ENCODE measurements around the gene PTGDS. TPM values are rescaled to one million over a fixed set of nuclear protein-coding genes. Genes with fewer than 3 reads are reported as not detected.

PTGDS gene
- total RNA-seq, 2 experiments from 2014 or later = 7.5 to 7.8 TPM

Other genes with a start within 250 kb of the PTGDS start
- under 1 TPM; 0.14 to 0.38 TPM for gene LCN10, start 234.6 kb upstream of the PTGDS start, total RNA-seq
- not detected for gene LCN6, start 229.0 kb upstream of the PTGDS start, total RNA-seq
- gene LCN8, start 219.3 kb upstream of the PTGDS start, total RNA-seq = not detected
- not detected for gene LCN15, start 213.0 kb upstream of the PTGDS start, total RNA-seq
- 10 to 100 TPM; 14.5 to 16.6 TPM for gene TMEM141, start 186.2 kb upstream of the PTGDS start, total RNA-seq
- 1 to 10 TPM; 1.3 to 1.4 TPM for gene CCDC183, start 181.2 kb upstream of the PTGDS start, total RNA-seq
- 10 to 100 TPM; 53.3 to 55.5 TPM for gene RABL6, start 169.6 kb upstream of the PTGDS start, total RNA-seq
- 1 to 10 TPM; 1.7 to 2.1 TPM for gene AJM1, start 135.0 kb upstream of the PTGDS start, total RNA-seq
- gene PHPT1, start 128.1 kb upstream of the PTGDS start, total RNA-seq = 10 to 100 TPM; 15.7 to 17.1 TPM
- gene MAMDC4, start 125.2 kb upstream of the PTGDS start, total RNA-seq = 1 to 10 TPM; 2.4 to 3.4 TPM
- gene EDF1, start 111.2 kb upstream of the PTGDS start, total RNA-seq = 100 to 1,000 TPM; 198 to 200 TPM
- gene TRAF2, start 91.0 kb upstream of the PTGDS start, total RNA-seq = 10 to 100 TPM in 1 of 2 experiments, 1 to 10 TPM in 1; 7.1 to 11.8 TPM
- 10 to 100 TPM; 38.4 to 39.5 TPM for gene FBXW5, start 32.8 kb upstream of the PTGDS start, total RNA-seq
- gene C8G, start 32.3 kb upstream of the PTGDS start, total RNA-seq = not detected
- 1 to 10 TPM; 1.0 to 2.4 TPM for gene LCN12, start 25.2 kb upstream of the PTGDS start, total RNA-seq
- gene LCNL1, start 5.5 kb downstream of the PTGDS start, total RNA-seq = under 1 TPM; 0.30 to 0.58 TPM
- 100 to 1,000 TPM; 101 to 111 TPM for gene PAXX, start 14.9 kb downstream of the PTGDS start, total RNA-seq
- 1 to 10 TPM; 7.6 to 8.8 TPM for gene CLIC3, start 19.1 kb downstream of the PTGDS start, total RNA-seq
- gene ABCA2, start 50.7 kb downstream of the PTGDS start, total RNA-seq = 10 to 100 TPM; 87.5 to 93.0 TPM
- gene FUT7, start 54.6 kb downstream of the PTGDS start, total RNA-seq = under 1 TPM; 0.42 to 0.65 TPM
- gene NPDC1, start 68.7 kb downstream of the PTGDS start, total RNA-seq = 10 to 100 TPM; 29.7 to 29.8 TPM
- gene ENTPD2, start 76.6 kb downstream of the PTGDS start, total RNA-seq = not detected
- under 1 TPM; 0.38 to 0.47 TPM for gene SAPCD2, start 93.1 kb downstream of the PTGDS start, total RNA-seq
- 10 to 100 TPM; 14.1 to 18.7 TPM for gene UAP1L1, start 100.0 kb downstream of the PTGDS start, total RNA-seq
- 10 to 100 TPM; 60.3 to 62.9 TPM for gene MAN1B1, start 109.5 kb downstream of the PTGDS start, total RNA-seq
- gene DPP7, start 137.2 kb downstream of the PTGDS start, total RNA-seq = 100 to 1,000 TPM; 311 to 325 TPM
- not detected for gene GRIN1, start 161.7 kb downstream of the PTGDS start, total RNA-seq
- not detected for gene LRRC26, start 192.5 kb downstream of the PTGDS start, total RNA-seq
- not detected for gene TMEM210, start 194.6 kb downstream of the PTGDS start, total RNA-seq
- 100 to 1,000 TPM; 166 to 171 TPM for gene ANAPC2, start 211.1 kb downstream of the PTGDS start, total RNA-seq
- gene SSNA1, start 211.2 kb downstream of the PTGDS start, total RNA-seq = 10 to 100 TPM; 28.8 to 29.6 TPM
- gene TPRN, start 223.2 kb downstream of the PTGDS start, total RNA-seq = 1 to 10 TPM; 4.1 to 4.4 TPM
- gene TMEM203, start 228.1 kb downstream of the PTGDS start, total RNA-seq = 10 to 100 TPM; 21.4 to 22.6 TPM
- 10 to 100 TPM; 18.6 to 23.1 TPM for gene NDOR1, start 228.2 kb downstream of the PTGDS start, total RNA-seq
- under 1 TPM; 0.31 to 0.49 TPM for gene RNF208, start 244.7 kb downstream of the PTGDS start, total RNA-seq
- gene CYSRT1, start 247.7 kb downstream of the PTGDS start, total RNA-seq = under 1 TPM in 1 of 2 experiments, not detected in 1; 0.44 TPM
- gene RNF224, start 250.0 kb downstream of the PTGDS start, total RNA-seq = not detected